GM21360 (cell line): Measurements from ENCODE around the gene PROM1.

Source experiments
- ATAC-seq: cut with Tn5 transposase; IDR thresholded peaks from one replicate; pipeline ENCODE4 v1.9.1; 2021; ENCODE audit warnings: mild to moderate bottlenecking, moderate library complexity; ENCODE audit not compliant: unreplicated experiment

Gene PROM1

GRCh38 chr4:16110661-16111290, 27.0 kb upstream of the PROM1 start:
- ATAC-seq, result no peak

GRCh38 chr4:16110199-16110598, 26.4 kb upstream of the PROM1 start:
- ATAC-seq, result no peak

- ATAC-seq, result no peak
Measured at GRCh38 chr4:16109256-16109655, 25.4 kb upstream of the PROM1 start.

- no peak for ATAC-seq
Measured at GRCh38 chr4:16106956-16107355, 23.1 kb upstream of the PROM1 start.

GRCh38 chr4:16104520-16104919, 20.7 kb upstream of the PROM1 start:
- ATAC-seq, result no peak

- ATAC-seq, result no peak
Measured at GRCh38 chr4:16102356-16102755, 18.5 kb upstream of the PROM1 start.

- no peak for ATAC-seq
Measured at GRCh38 chr4:16100833-16101232, 17.0 kb upstream of the PROM1 start.

GRCh38 chr4:16092682-16093319, 9.0 kb upstream of the PROM1 start:
- no peak for ATAC-seq

GRCh38 chr4:16090096-16090705, 6.4 kb upstream of the PROM1 start:
- no peak for ATAC-seq

GRCh38 chr4:16089156-16089555, 5.3 kb upstream of the PROM1 start:
- no peak for ATAC-seq

- ATAC-seq, result no peak
Measured at GRCh38 chr4:16088601-16089000, 4.8 kb upstream of the PROM1 start.

GRCh38 chr4:16085822-16086221, 2.0 kb upstream of the PROM1 start:
- no peak for ATAC-seq

- ATAC-seq, result no peak
Measured at GRCh38 chr4:16082426-16083240, 1.2 kb downstream of the PROM1 start.

- ATAC-seq, result no peak
Measured at GRCh38 chr4:16082041-16082425, 1.8 kb downstream of the PROM1 start.

GRCh38 chr4:16079046-16079445, 4.8 kb downstream of the PROM1 start:
- ATAC-seq, result peak; percentile 80

- no peak for ATAC-seq
Measured at GRCh38 chr4:16078195-16078760, 5.5 kb downstream of the PROM1 start.

- no peak for ATAC-seq
Measured at GRCh38 chr4:16077786-16078185, 6.0 kb downstream of the PROM1 start.

GRCh38 chr4:16075975-16076757, 7.7 kb downstream of the PROM1 start:
- ATAC-seq, result no peak

- no peak for ATAC-seq
Measured at GRCh38 chr4:16075061-16075460, 8.8 kb downstream of the PROM1 start.

GRCh38 chr4:16072168-16072567, 11.7 kb downstream of the PROM1 start:
- ATAC-seq, result no peak

- no peak for ATAC-seq
Measured at GRCh38 chr4:16070203-16070602, 13.6 kb downstream of the PROM1 start.
